ELR (cell line): ENCODE measurements around the gene ATP13A4.

Experiments used
- DNase-seq: peaks from one replicate; pipeline ENCODE4 v3.0.0-alpha.2; 2015; ENCODE audit warnings: low read depth

Gene ATP13A4

DNA sequence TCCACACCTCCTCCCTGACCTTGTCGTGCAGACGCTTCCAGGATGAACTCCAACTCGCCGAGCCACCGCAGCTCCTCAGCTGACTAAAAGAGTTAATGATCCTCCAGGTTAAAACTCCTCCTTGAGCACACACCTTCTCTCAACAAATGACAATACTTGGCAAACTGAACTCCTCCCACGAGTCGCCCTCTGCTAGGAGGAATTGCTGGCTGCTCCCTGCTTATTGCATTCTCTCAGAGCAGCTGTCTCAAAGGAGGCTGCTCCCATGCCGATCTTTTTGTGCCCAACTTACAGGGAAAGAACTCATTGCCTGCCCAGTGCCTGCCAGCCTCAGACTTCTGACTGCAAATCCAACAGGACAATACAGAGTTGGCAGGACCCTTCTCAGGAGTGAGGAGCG is at the start of gene ATP13A4:
Gene ATP13A4 (minus strand): TSS at position 85 of the 400 bp plus-strand sequence. CDS start 96 bp downstream, outside the sequence.
- DNase-seq: no peak

DNA sequence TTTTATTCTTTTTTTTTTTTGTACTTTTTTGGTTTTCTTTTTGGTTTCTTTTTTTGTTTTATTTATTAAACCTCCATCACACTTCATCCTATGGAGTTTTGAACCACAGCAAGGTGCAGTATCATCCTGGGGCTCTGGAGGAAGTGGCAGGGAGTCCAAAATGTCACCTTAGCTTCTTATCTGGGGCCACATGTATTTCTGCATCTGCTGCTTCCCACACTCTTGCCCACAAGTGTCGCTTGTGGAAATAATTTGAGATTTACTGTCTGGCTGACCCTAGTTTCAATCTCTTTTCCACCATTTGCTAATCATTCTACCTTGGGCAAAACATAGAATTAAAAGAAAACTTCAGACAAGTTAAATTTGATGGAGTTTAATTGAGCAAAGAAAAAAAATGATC is 44.7 kb upstream of the ATP13A4 start:
- no peak for DNase-seq

GRCh38 chr3:193598202-193598601 is 43.5 kb upstream of the ATP13A4 start:
- DNase-seq: no peak

- no peak for DNase-seq
These were observed 41.3 kb upstream of the ATP13A4 start for GRCh38 chr3:193595939-193596487.

DNA sequence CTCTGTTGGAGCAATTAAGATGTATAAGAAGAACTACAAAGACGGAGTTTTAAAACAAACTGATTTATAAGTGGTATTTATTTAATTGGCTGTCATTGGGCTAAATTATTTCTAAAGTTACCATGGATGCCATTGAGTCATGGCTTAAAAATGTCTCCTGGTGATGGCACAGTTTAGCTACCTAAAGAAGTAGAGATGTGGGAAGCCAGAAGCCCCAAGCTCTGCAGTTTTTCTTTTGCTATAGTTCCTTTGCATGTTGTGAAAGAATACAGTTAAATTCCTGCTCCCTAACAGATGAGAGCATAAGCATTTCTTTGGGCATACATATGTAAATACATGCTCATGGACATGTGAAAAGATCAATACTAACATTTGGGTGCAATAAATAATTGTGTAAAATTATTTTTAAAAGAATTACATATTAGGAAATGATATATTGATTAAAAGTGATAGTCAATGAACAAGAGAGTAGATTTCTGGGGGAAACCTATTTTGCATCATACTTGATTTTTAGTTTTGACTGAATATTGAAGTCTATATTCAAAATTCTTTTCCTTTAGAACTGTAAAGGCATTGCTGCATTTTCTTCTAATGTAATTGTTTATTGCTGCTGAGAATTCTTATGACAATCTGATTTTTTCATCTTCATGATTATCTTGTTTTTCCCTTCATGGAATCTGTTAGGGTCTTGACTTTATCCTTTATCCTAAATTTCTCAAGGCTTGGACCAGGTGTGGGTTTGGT is 40.4 kb upstream of the ATP13A4 start:
- DNase-seq: peak; percentile 53

GRCh38 chr3:193593668-193594030 is 39.0 kb upstream of the ATP13A4 start:
- DNase-seq: peak; percentile 65

DNA sequence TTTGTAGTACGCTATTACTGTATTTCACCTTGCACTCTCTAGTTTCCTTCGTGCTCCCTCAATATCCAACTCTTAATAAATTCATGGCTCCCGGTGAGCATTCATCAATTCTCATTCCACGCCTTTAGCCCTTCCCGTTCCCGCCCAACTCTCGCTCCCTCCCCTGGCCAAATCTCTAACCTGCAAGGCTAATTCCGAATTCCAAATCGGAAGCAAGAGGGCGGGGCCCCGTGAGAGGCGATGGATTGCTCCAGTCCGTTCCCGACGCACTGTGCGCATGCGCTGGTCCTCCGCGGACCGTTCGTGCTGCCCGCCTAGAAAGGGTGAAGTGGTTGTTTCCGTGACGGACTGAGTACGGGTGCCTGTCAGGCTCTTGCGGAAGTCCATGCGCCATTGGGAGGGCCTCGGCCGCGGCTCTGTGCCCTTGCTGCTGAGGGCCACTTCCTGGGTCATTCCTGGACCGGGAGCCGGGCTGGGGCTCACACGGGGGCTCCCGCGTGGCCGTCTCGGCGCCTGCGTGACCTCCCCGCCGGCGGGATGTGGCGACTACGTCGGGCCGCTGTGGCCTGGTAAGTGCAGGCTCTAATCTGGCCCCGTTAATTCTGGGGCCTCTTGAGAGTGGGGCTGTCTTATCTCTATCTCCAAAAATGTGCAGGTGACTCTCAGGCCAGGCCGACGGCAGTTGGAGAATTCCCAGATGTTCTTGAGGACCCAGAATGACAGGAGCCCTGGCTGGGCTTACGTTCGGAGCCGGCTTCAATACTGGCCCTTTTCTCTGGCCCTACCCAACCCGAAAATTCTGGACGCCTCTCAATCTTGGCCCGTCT is 38.4 kb upstream of the ATP13A4 start, which contains the start of gene OPA1:
Gene OPA1 (plus strand): TSS at position 368 of the 827 bp plus-strand sequence. CDS start 170 bp downstream, at position 538.
- DNase-seq: peak; percentile 99

DNA sequence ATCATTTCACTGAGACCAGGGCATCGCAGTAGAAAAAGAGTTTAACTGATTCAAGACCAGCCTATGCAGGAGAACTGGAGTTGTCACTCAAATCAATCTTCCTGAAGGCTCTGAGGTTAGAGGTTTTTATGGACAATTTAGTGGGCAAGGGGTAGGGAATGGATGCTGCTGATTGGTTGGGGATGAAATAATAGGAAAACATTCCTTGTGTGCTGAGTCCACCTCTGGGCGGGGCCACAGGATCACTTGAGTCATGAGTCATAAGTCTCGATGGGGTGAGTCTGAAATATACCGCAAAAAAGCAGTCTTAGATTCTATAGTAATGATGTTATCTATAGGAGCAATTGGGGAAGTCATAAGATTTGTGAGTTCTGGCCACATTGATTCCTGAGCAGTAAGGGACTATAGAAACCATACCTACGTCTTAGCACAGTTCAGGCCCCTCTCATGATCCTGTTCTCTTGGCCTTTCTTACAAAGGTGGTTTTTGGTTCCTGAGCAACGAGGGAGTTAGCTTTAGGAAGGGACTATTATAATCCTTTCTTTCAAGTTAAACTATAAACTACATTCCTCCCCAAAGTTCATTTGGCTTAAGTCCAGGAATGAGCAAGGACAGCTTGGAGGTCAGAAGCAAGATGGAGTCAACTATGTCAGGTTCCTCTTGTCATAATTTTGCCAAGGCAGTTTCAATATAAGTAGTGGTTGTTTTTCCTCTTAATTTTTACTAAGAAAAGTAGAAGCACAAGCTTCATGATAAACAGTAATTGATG is 35.6 kb upstream of the ATP13A4 start:
- peak; percentile 92 for DNase-seq

DNA sequence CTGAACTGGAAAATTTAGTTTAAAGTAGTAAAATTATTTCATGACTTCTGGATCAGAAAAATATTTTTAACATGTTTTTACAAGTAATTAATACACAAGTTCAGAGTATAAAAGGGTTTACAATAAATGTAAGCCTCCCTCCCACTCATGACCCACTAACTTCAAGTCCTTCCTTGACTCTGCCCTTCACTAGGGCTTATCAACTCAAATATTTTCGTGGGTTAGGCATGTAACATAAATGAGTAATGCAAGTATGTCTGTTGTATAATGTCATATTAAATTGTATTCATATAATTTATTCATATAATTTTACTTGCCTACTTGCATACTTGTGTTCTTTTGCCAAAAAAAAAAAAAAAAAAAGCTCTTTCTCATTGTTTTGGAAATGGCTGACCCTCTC is 34.9 kb upstream of the ATP13A4 start:
- DNase-seq: no peak

DNA sequence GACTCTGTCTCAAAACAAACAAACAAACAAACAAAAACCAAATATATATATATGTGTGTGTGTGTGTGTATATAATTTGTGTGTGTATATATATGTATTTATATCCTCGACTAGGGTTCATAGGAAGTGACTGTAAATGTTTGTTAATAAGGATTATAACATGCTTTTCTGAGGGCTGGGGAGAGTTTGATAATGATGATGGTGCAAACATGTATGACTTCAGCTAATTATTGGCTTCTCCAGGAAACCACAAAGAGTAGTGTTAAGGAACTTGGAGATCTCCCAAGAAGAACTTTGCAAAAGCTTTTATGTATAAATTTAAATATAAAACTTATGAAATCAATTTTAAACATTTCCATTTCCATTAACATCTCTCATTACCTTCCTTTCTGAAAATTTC is 34.4 kb upstream of the ATP13A4 start:
- DNase-seq: no peak

DNA sequence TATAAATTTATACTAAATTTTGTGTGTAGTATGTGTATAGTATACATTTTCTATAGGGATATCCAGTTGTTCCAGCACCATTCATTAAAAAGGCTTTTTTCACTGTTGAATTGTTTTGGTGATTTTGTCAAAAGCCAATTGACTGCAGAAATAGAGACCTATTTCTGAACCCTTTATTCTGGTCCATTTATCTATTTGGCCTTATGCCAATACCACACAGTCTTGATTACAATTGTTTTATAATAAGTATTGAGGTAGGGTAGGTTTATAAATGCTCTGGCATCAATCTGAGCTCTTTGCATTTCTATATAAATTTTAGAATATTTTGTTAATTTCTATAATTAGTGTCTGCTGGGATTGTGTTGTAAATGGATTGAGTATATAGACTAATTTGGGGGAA is 31.8 kb upstream of the ATP13A4 start:
- no peak for DNase-seq

DNA sequence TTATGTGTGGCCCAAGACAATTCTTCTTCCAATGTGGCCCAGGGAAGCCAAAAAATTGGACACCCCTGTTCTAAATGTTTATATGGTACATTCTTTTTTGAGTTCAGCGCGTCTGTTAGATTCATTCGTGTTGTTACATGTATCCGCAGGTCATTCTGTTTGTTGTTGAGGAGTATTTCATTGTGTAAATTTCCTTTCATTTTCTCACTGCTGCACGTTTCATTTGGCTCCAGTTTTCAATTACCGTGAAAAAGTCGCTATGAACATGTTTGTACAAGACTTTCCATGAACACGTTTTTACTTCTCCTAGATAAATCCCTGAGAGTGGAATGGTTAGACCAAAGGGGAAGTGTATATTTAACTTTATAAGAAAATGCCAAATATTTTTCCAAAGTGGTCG is 30.8 kb upstream of the ATP13A4 start:
- no peak for DNase-seq

DNA sequence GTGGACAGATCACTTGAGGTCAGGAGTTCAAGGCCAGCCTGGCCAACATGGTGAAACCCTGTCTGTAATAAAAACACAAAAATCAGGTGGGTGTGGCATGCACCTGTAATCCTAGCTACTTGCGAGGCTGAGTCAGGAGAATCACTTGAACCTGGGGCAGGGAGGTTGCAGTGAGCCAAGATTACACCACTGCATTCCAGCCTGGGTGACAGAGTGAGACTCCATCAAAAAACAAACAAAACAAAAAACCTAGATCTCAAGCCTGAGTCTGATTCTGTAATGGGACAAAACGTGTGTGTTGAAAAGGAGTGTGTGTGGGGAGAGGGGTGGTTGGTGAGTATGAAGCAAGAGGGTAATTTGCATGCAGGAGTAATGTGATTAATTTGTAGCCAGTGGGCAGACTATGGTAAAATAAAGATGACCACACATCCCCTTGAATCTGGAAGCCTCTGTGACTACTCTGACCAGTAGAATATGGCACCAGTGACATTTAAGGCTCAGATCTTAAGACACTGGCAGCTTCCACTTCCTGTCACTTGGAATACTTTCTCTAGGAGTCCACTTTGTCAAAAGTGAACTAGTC is 19.9 kb upstream of the ATP13A4 start:
- DNase-seq: no peak

DNA sequence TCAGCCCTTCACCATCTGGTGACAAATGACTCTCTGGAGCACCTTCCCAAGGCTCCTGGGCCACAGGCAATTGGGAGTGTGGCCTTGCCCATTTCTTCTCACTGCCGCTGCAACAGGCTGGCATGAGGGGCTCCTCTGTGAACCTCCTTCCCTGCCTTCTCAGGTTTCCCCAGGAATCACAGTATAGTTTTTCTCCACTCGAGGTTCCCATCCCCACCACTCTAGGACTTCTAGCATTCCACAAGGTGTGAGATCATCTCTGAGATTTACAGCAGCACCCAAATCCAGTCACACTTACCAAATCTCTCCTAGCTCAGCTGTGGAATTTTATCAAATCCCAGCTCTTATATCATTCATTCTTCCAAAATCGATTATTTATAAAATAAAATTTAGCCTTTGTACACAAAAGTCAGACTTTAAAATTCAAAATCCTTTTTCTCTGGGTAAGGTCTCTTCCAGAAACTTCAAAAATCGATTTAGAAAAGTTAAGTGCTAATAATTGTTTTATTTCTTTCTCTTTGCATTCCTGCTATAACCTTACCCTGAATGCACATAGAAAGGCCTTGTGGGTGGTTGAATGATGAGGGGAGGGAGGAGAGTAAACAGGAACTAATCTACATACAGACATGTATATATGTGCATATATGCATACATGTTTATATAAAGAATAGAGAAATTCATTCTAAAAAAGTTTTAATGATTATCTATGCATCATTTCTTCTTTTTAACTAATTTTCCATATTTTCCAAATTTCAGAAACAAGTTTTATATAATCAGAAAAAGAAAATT is 18.9 kb upstream of the ATP13A4 start:
- DNase-seq: no peak

DNA sequence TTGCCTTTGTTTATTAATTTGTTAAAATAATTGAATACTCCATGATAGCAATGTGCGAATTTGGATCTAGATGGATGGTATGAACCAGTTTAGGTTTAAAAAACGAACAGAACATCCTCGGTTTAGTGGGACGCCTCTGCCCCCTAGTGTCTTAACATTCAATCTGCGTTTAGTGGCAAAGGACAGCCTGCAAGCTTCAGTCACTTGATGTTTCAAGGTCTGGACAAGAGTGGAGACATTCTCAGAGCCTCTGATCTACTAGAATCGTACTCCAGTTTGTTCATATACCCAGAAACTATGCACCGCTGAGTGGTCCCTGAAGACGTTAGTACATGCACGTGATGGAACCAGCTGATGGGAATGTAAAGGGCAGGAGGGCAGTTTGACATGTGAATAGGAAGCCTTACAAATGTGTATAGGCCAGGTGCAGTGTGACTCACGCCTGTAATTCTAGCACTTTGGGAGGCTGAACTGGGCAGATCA is 17.8 kb upstream of the ATP13A4 start:
- DNase-seq: peak; percentile 70

DNA sequence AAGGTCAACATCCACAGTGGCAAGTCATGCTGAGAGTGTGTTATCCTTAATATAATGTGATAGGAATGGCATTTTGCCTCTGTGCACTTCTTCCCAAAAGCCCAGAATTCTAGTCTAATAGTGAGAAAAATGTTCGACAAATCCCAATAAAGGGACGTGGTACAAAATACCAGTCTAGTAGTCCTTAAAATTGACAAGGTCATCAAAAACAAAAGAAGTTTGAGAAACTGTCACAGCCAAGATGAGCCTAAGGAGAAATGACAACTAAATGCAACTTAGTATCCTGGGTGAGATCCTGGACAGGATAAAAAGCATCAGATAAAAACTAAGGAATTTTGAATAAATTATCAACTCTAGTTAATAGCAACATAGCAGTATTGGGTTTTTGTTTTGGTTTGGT is 14.4 kb upstream of the ATP13A4 start:
- no peak for DNase-seq

DNA sequence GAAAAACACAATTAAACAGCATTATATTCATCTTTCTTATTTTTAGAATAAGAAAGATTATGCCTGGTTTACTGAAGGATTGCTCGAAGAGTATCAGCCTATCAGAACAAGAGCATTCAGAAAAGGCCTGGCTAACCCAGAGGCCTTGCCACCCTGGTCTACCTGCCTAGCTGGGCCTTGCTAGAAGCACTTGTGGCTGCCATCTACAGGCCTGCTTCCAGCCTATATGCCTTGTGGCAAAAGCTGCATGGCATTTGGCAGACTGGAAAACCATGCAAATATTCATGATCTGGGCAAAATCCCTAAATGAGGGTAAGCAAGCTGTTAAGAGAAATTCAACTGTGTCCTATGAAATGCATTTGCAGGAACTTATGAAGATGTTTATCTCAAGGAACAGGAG is 9.3 kb upstream of the ATP13A4 start:
- DNase-seq: no peak

DNA sequence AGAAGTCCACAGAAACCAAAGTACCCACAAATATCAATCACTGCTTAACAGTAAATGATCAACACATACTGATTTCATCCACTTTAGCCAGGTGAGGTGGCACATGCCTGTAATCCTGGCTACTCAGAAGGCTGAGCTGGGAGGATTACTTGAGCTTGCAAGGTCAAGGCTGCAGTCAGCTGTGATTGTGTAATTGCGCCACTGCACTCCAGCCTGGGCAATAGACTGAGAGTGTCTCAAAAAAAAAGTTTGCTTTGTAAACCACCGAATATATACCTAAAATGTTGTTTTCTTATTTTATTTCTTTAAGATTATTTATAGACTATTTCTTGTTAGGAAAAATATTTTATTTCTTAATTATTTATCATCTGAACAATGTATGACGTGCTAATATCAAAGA is 8.7 kb upstream of the ATP13A4 start:
- DNase-seq: no peak

- no peak for DNase-seq
These were observed 6.2 kb upstream of the ATP13A4 start for GRCh38 chr3:193560870-193561269.

DNA sequence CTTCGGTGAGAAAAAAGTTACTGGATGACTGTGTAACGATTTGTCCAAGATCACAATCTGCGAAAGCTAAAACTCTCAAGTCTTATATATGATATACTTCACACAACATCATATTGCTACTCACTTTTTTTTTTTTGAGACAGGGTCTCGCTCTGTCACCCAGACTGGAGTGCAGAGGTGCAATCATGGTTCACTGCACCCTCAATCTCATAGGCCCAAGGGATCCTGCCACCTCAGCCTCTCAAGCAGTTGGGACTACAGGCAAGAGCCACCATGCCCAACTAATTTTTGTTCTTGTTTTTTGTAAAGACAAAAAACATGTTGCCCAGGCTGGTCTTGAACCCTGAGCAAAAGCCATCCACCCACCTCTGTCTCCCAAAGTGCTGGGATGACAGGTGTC is 5.4 kb upstream of the ATP13A4 start:
- no peak for DNase-seq

DNA sequence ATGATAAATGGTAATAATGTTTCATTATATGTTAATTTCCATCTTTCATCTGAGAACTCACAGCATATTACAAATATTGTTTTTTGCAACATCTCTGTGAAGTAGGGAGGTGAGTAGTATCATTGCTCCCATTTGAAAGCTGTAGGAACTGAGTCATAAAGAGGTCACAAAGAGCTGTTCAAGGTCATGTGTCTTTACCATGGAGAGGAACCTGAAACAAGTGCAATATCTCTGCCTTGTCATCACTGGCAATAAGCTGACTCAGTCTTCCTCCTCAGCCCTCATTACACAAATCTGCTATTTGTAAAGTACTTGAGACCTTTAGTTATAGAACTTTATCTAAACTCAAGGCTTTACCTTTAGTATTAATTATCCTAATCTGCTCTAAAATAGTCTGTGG is 4.4 kb upstream of the ATP13A4 start:
- DNase-seq: peak; percentile 9
